HCT116 (cell line): ENCODE data around the gene ARPC5. TPM values are rescaled to one million over a fixed set of nuclear protein-coding genes. Genes with fewer than 3 reads are reported as not detected.

Experiments used
- ATAC-seq: fragments of 200-7000 bp; cut with Tn5 transposase; 2 replicates; pipeline ENCODE4 v1.9.1; 2020; ENCODE audit warnings: mild to moderate bottlenecking, moderate library complexity
- BruUV-seq: library from RNA; stranded (reverse); fragments of 400-500 nt; replicated peaks from 2 replicates; lab custom pipeline; 2021; lab: Mats Ljungman, UMichigan
- CTCF ChIA-PET: fragments of 300-600 bp; sonication (Branson Sonifier 250); formaldehyde crosslinking; loops from one replicate; lab custom pipeline; 2021; ENCODE audit warnings: antibody characterized with exemption; lab: Charles Lee
- POLR2A ChIA-PET: fragments of 300-600, 350-600 bp; sonication (Branson Sonifier 250); formaldehyde crosslinking; loops from one replicate; lab custom pipeline; 2021; ENCODE audit warnings: antibody characterized with exemption; lab: Charles Lee
- RAD21 ChIA-PET, 2 experiments: fragments of 300-600 bp; sonication (Branson Sonifier 250); formaldehyde crosslinking; loops; one replicate each; lab custom pipeline; 2023; ENCODE audit warnings: low total read pairs in 2 of 2; ENCODE audit not compliant: uncharacterized antibody in 2 of 2, unreplicated experiment in 2 of 2, low non-redundant PET in 1 of 2; lab: Charles Lee
- DNase-seq: peaks from one replicate; pipeline ENCODE4 v3.0.0-alpha.2; 2010; ENCODE audit warnings: low read depth, low spot score
- H2AFZ ChIP-seq: fragments of 200-600 bp; shearing (Covaris generic), sonication (generic); 2 replicates; pipeline ENCODE4 v1.6.1; 2017; ENCODE audit warnings: low read depth, mixed run types, mixed read lengths, antibody characterized with exemption, low read length; ENCODE audit not compliant: poor library complexity, severe bottlenecking
- H3K27ac ChIP-seq: 2 replicates; pipeline ENCODE4 v1.5.1; 2012; ENCODE audit warnings: low read depth, low read length
- H3K27me3 ChIP-seq: fragments of 200-600 bp; sonication (generic); 2 replicates; pipeline ENCODE4 v1.6.1; 2016; ENCODE audit warnings: mixed run types, low read length, mixed read lengths; ENCODE audit not compliant: insufficient read depth
- H3K36me3 ChIP-seq, 2 experiments: fragments of 200-500 bp in 1 of 2; fragments of 200-600 bp in 1 of 2; sonication (Bioruptor generic) in 1 of 2; sonication (generic) in 1 of 2; 2 replicates each; pipeline versions ENCODE4 v1.5.1 to v1.6.1; 2014 to 2016; ENCODE audit warnings: low read length in 2 of 2, inconsistent platforms in 1 of 2, mixed read lengths in 1 of 2, mixed run types in 1 of 2; ENCODE audit not compliant: insufficient read depth in 2 of 2, control insufficient read depth in 1 of 2
- H3K4me1 ChIP-seq, 2 experiments: fragments of 200-600 bp in 1 of 2; sonication (generic) in 1 of 2; 2 replicates each; pipeline versions ENCODE4 v1.5.1 to v1.6.1; 2012 to 2017; ENCODE audit warnings: low read length in 2 of 2, inconsistent platforms in 1 of 2, mild to moderate bottlenecking in 1 of 2, mixed read lengths in 1 of 2, mixed run types in 1 of 2, moderate library complexity in 1 of 2; ENCODE audit not compliant: insufficient read depth in 2 of 2, control insufficient read depth in 1 of 2
- H3K4me2 ChIP-seq: fragments of 200-600 bp; sonication (generic); 2 replicates; pipeline ENCODE4 v1.6.1; 2017; ENCODE audit warnings: mixed run types, low read length, mixed read lengths
- H3K4me3 ChIP-seq, 2 experiments: fragments of 200-600 bp in 1 of 2; sonication (generic) in 1 of 2; replicated peaks in 1 of 2; 2 replicates each; pipeline ENCODE4 v1.5.1; 2011 to 2016; ENCODE audit warnings: low read length in 2 of 2, control low read depth in 1 of 2, low read depth in 1 of 2, mild to moderate bottlenecking in 1 of 2, mixed read lengths in 1 of 2, mixed run types in 1 of 2
- H3K79me2 ChIP-seq: fragments of 200-600 bp; sonication (generic); 2 replicates; pipeline ENCODE4 v1.6.1; 2017; ENCODE audit warnings: mild to moderate bottlenecking, mixed run types, low read length, moderate library complexity, mixed read lengths; ENCODE audit not compliant: insufficient read depth
- H3K9ac ChIP-seq: fragments of 200-600 bp; sonication (generic); 2 replicates; pipeline ENCODE4 v1.6.1; 2016; ENCODE audit warnings: low read length, mixed read lengths
- H3K9me2 ChIP-seq: fragments of 200-600 bp; sonication (generic), shearing (Covaris generic); 2 replicates; pipeline ENCODE4 v1.6.1; 2017; ENCODE audit warnings: mixed run types, mild to moderate bottlenecking, moderate library complexity; ENCODE audit not compliant: insufficient read depth
- H3K9me3 ChIP-seq, 2 experiments: fragments of 200-500 bp in 1 of 2; fragments of 200-600 bp in 1 of 2; sonication (Bioruptor generic) in 1 of 2; sonication (generic) in 1 of 2; 2 replicates each; pipeline ENCODE4 v1.6.1; 2014 to 2017; ENCODE audit warnings: low read length in 2 of 2, mixed read lengths in 2 of 2, inconsistent platforms in 1 of 2, low read depth in 1 of 2, mild to moderate bottlenecking in 1 of 2, mixed run types in 1 of 2, moderate library complexity in 1 of 2; ENCODE audit not compliant: control insufficient read depth in 1 of 2, insufficient read depth in 1 of 2
- H4K20me1 ChIP-seq: fragments of 200-600 bp; sonication (generic), shearing (Covaris generic); 2 replicates; pipeline ENCODE4 v1.6.1; 2017; ENCODE audit warnings: mixed run types, mild to moderate bottlenecking, moderate library complexity; ENCODE audit not compliant: insufficient read depth
- CBX3 ChIP-seq: IDR thresholded peaks from 2 replicates; pipeline ENCODE4 v1.6.1; 2012; ENCODE audit warnings: low read depth
- CEBPB ChIP-seq: IDR thresholded peaks from 2 replicates; pipeline ENCODE4 v1.6.1; 2012; ENCODE audit warnings: low read depth
- ELF1 ChIP-seq: IDR thresholded peaks from 2 replicates; pipeline ENCODE4 v1.6.1; 2012; ENCODE audit warnings: low read depth, borderline replicate concordance
- JUND ChIP-seq: IDR thresholded peaks from 2 replicates; pipeline ENCODE4 v1.6.1; 2012
- POLR2A ChIP-seq: IDR thresholded peaks from 2 replicates; pipeline ENCODE4 v1.7.0; 2011; ENCODE audit warnings: borderline replicate concordance; ENCODE audit not compliant: insufficient read depth, insufficient read length; ENCODE audit errors: extremely low read depth
- POLR2AphosphoS5 ChIP-seq: IDR thresholded peaks from 2 replicates; pipeline ENCODE4 v1.6.1; 2011; ENCODE audit warnings: mild to moderate bottlenecking, low read depth, low read length, moderate library complexity
- REST ChIP-seq: IDR thresholded peaks from 2 replicates; pipeline ENCODE4 v1.6.1; 2012; ENCODE audit warnings: low read depth
- SIN3A ChIP-seq: IDR thresholded peaks from 2 replicates; pipeline ENCODE4 v1.6.1; 2012; ENCODE audit warnings: low read depth
- ZFX ChIP-seq: fragments of 450-650 bp; IDR thresholded peaks from 2 replicates; pipeline ENCODE4 v1.6.1; 2017
- ZNF274 ChIP-seq: fragments of 200-500 bp; sonication (Bioruptor generic); IDR thresholded peaks from 2 replicates; pipeline ENCODE4 v1.6.1; 2014; ENCODE audit warnings: mild to moderate bottlenecking, low read depth, low read length, inconsistent platforms
- intact Hi-C: fragments of 100-400 bp; cut with micrococcal nuclease; formaldehyde crosslinking; loops from 2 replicates; pipeline ENCODE4 v1.10.0; 2022
- total RNA-seq: library from RNA; stranded (reverse); gene quantifications from one replicate; pipeline ENCODE4 v1.2.1, GENCODE V29; 2021; ENCODE audit not compliant: unreplicated experiment

ARPC5 gene
- total RNA-seq, 1 experiment from 2014 or later = 71.5 TPM

DNA sequence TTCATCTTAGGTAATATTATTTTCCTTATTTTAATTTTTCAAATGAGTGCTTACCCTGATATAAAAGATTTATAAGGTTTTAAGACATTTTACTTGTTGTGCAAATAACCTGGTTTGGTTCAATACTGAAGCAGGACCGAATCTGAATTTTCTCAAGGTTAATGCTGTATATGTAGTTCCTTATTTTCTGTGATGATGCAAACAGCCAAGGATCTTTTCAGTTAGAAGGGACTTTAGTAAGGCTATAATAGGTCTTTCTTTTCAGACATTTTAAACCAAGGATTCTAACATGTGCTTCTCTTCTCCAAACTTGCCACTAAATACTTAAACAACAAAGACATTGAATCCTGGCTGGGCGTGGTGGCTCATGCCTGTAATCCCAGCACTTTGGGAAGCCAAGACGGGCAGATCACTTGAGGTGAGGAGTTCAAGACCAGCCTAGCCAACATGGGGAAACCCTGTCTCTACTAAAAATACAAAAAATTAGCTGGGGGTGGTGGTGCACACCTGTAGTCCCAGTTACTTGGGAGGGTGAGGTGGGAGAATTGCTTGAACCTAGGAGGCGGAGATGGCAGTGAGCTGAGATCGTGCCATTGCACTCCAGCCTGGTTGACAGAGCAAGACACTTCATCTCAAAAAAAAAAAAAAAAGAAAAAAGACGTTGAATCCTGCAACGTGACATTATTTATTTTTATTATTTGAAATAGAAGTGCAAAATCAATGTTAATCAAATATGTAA lies 3.2 kb upstream of the ARPC5 start:
- POLR2A ChIA-PET = interaction anchor here (0.6 kb wide), 1 partner anchor 672 kb away, joined by 3 read pairs; no protein-coding TSS in a partner anchor
- peaks cover 6 to 15% of the 10 kb centered on the region in 2 experiments; a peak in 3 of 4 replicates for H3K4me1 ChIP-seq
- H3K27ac ChIP-seq = no peak overlapping the region
- TF ChIP-seq JUND (no peak), SIN3A (no peak), POLR2AphosphoS5 (no peak), ELF1 (no peak), POLR2A (no peak), CEBPB (no peak), CBX3 (no peak), ZNF274 (no peak), ZFX (no peak), REST (no peak)
- no peak overlapping the region for H3K9ac ChIP-seq
- H3K27me3 ChIP-seq = no peaks in the 10 kb centered on the region
- no peak overlapping the region for H3K4me3 ChIP-seq
- no peaks in the 10 kb centered on the region for H3K9me2 ChIP-seq
- no peaks in the 10 kb centered on the region for H3K9me3 ChIP-seq
- CTCF ChIA-PET = no interaction called here
- no peaks in the 10 kb centered on the region for H3K36me3 ChIP-seq
- no peak overlapping the region for H2AFZ ChIP-seq
- H4K20me1 ChIP-seq = no peaks in the 10 kb centered on the region
- peaks cover 13% of the 10 kb centered on the region for H3K79me2 ChIP-seq
- no peak overlapping the region for H3K4me2 ChIP-seq
- RAD21 ChIA-PET = no interaction called here
- intact Hi-C loops = loop anchor here (5.0 kb wide), 2 partner anchors 167 to 278 kb away; partner anchors contain the start of gene SMG7
- DNase-seq (no peak), ATAC-seq (no peak)
- BruUV-seq = no TSS peak
